GM23248 (cell line): ENCODE data around the gene FRMD7. TPM values are rescaled to one million over a fixed set of nuclear protein-coding genes. Genes with fewer than 3 reads are reported as not detected.

Experiments
- DNase-seq: peaks from one replicate; pipeline ENCODE4 v3.0.0-alpha.2; 2015
- H2AFZ ChIP-seq: fragments of 200-600 bp; sonication (generic); 2 replicates; pipeline ENCODE4 v1.6.1; 2016; ENCODE audit warnings: antibody characterized with exemption
- H3F3A ChIP-seq: fragments of 200-600 bp; sonication (generic); 2 replicates; pipeline ENCODE4 v1.6.1; 2016; ENCODE audit warnings: mild to moderate bottlenecking, antibody characterized with exemption, mixed run types; ENCODE audit not compliant: insufficient read depth
- H3K27ac ChIP-seq: fragments of 200-600 bp; sonication (generic); 2 replicates; pipeline ENCODE4 v1.5.1; 2016; ENCODE audit warnings: mild to moderate bottlenecking
- H3K27me3 ChIP-seq: fragments of 200-600 bp; sonication (generic); replicated peaks from 2 replicates; pipeline ENCODE4 v1.6.1; 2016; ENCODE audit warnings: mild to moderate bottlenecking; ENCODE audit not compliant: insufficient read depth
- H3K36me3 ChIP-seq: fragments of 200-600 bp; sonication (generic); 2 replicates; pipeline ENCODE4 v1.6.1; 2016; ENCODE audit warnings: low read depth, mild to moderate bottlenecking
- H3K4me1 ChIP-seq: fragments of 200-600 bp; sonication (generic); 2 replicates; pipeline ENCODE4 v1.6.1; 2016; ENCODE audit warnings: mild to moderate bottlenecking; ENCODE audit not compliant: insufficient read depth
- H3K4me2 ChIP-seq: fragments of 200-600 bp; sonication (generic); one replicate; pipeline ENCODE4 v1.6.1; 2016; ENCODE audit warnings: mild to moderate bottlenecking; ENCODE audit not compliant: unreplicated experiment
- H3K4me3 ChIP-seq: fragments of 200-600 bp; sonication (generic); 2 replicates; pipeline ENCODE4 v1.5.1; 2016; ENCODE audit warnings: mild to moderate bottlenecking
- H3K79me2 ChIP-seq: fragments of 200-600 bp; sonication (generic); 2 replicates; pipeline ENCODE4 v1.6.1; 2016; ENCODE audit warnings: mild to moderate bottlenecking; ENCODE audit not compliant: insufficient read depth
- H3K9ac ChIP-seq: fragments of 200-600 bp; sonication (generic); 2 replicates; pipeline ENCODE4 v1.6.1; 2016; ENCODE audit warnings: mild to moderate bottlenecking
- H3K9me2 ChIP-seq: fragments of 200-600 bp; sonication (generic); 2 replicates; pipeline ENCODE4 v1.6.1; 2016; ENCODE audit warnings: mixed run types, mild to moderate bottlenecking, moderate library complexity; ENCODE audit not compliant: insufficient read depth
- H3K9me3 ChIP-seq: fragments of 200-600 bp; sonication (generic); one replicate; pipeline ENCODE4 v1.6.1; 2017; ENCODE audit warnings: low read depth
- H4K20me1 ChIP-seq: fragments of 200-600 bp; sonication (generic); 2 replicates; pipeline ENCODE4 v1.6.0; 2016; ENCODE audit not compliant: insufficient read depth
- EZH2 ChIP-seq: fragments of 200-600 bp; sonication (generic); IDR thresholded peaks from 2 replicates; pipeline ENCODE4 v1.6.1; 2018; ENCODE audit warnings: antibody characterized with exemption, mild to moderate bottlenecking; ENCODE audit not compliant: insufficient read depth, poor library complexity, severe bottlenecking
- EZH2phosphoT487 ChIP-seq: fragments of 200-600 bp; sonication (generic); IDR thresholded peaks from 2 replicates; pipeline ENCODE4 v1.6.1; 2018; ENCODE audit warnings: antibody characterized with exemption, moderate library complexity, mild to moderate bottlenecking, low read depth; ENCODE audit not compliant: insufficient read depth
- whole genome bisulfite sequencing, 2 experiments: methylation state at CpG; one replicate each; pipeline ENCODE4 v1.1.6; 2015 to 2017; ENCODE audit warnings: low lambda C conversion rate in 2 of 2, low coverage in 1 of 2; ENCODE audit errors: missing lambda C conversion rate in 2 of 2; 5-methylcytosine and 5-hydroxymethylcytosine counted together
- in situ Hi-C: fragments of 300-500 bp; cut with MboI; formaldehyde crosslinking; loops from 2 replicates; pipeline ENCODE4 v1.15.0; 2020
- polyA plus RNA-seq: library from polyadenylated mRNA; unstranded; fragments of >200 nt; fragmentation: Nextera tagmentation; extraction: Ambion mirVana; gene quantifications from 2 replicates; pipeline ENCODE4 v1.2.1, GENCODE V29; 2016
- total RNA-seq: library from RNA; depleted of rRNA; stranded (reverse); fragments of >200 nt; shearing (Covaris generic); gene quantifications from 2 replicates; pipeline ENCODE4 v1.2.3, GENCODE V29; 2014

FRMD7 gene
- total and polyA plus RNA-seq, 2 experiments from 2014 or later = 0.11 TPM; not detected in 1

DNA sequence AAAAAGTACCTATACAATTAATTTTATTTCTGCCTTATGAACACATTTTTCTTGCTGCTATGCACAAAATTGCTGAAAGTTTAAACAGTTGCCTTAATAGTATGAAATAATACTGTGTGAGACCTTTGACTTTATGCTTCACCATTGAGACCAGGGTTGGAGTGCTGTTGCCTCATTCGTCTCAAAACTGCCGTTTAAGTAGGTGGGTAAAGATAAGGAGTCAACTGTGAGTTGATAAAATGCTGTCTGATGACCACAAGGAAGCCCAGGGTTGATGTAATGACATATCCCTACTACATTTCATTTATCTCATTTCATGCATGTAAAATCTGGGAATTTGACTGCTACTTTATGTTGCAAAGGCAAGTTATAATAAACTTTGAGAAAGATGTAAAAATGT is 81.3 kb downstream of the FRMD7 start:
- no peaks in the 10 kb centered on the region for H3F3A ChIP-seq
- H3K36me3 ChIP-seq = no peaks in the 10 kb centered on the region
- TF ChIP-seq EZH2 (no peak), EZH2phosphoT487 (no peak)
- 28 to 42% methylated on average over 2 of the region's 2 CpGs for WGBS, 2 experiments
- H3K4me1 ChIP-seq = no peaks in the 10 kb centered on the region
- no peak overlapping the region for H3K4me3 ChIP-seq
- no peaks in the 10 kb centered on the region for H3K9me3 ChIP-seq
- H3K9me2 ChIP-seq = no peaks in the 10 kb centered on the region
- DNase-seq = no peak
- no peak overlapping the region for H3K4me2 ChIP-seq
- no peaks in the 10 kb centered on the region for H3K79me2 ChIP-seq
- H4K20me1 ChIP-seq = no peaks in the 10 kb centered on the region
- no peak overlapping the region for H3K9ac ChIP-seq
- H3K27me3 ChIP-seq = no peaks in the 10 kb centered on the region
- H3K27ac ChIP-seq = no peak overlapping the region
- in situ Hi-C loops = no loop called here
- no peak overlapping the region for H2AFZ ChIP-seq

DNA sequence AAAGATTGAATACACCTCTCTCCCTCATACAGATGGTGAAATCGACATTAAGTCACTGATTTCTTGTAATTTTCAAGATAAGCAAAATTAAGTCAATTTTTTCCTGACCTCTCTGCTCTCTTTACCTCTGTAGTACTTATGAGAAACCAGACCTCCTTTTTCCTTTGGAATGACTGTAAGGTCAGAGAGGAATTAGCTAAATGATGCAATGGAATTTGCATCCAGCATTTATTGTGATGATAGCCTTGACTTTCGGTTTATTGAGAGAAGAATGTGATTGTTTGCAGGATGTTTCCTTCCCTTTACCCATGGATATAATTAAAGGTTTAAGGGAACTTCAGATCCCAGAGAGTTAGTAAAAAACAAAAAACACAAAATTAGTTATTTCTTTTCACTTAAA is 82.4 kb downstream of the FRMD7 start:
- Histone ChIP-seq H3K4me1 (no peaks in the 10 kb centered on the region), H3K4me2 (no peak overlapping the region), H3K9me3 (no peaks in the 10 kb centered on the region), H3K27me3 (no peaks in the 10 kb centered on the region), H3K27ac (no peak overlapping the region), H3K4me3 (no peak overlapping the region), H3F3A (no peaks in the 10 kb centered on the region), H2AFZ (no peak overlapping the region), H3K9ac (no peak overlapping the region), H4K20me1 (no peaks in the 10 kb centered on the region), H3K79me2 (no peaks in the 10 kb centered on the region), H3K9me2 (no peaks in the 10 kb centered on the region), H3K36me3 (no peaks in the 10 kb centered on the region)
- WGBS, 2 experiments = 89 to 93% methylated on average over 2 of the region's 2 CpGs
- in situ Hi-C loops = no loop called here
- DNase-seq = no peak
- TF ChIP-seq EZH2phosphoT487 = no peak
- no peak for TF ChIP-seq EZH2

DNA sequence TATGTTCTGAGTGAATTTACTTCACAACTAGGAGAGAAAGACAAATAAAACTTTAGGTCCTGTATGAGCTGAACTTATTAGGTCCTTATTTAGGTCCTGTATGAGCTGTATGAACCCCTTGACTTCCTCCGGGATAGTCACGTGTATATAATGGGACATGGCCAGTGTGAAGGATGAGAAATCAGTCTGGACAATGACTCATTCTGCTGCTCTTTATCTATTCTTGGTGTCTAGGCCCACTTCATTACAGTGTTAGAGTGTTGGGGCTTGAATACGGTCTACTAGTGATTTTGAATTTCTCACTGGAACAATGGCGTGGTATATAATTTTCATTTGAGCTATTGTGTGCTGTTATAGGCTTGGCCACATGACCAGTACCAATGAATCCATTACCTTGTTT is 82.9 kb downstream of the FRMD7 start:
- TF ChIP-seq EZH2phosphoT487 (no peak), EZH2 (no peak)
- H3K79me2 ChIP-seq = no peaks in the 10 kb centered on the region

DNA sequence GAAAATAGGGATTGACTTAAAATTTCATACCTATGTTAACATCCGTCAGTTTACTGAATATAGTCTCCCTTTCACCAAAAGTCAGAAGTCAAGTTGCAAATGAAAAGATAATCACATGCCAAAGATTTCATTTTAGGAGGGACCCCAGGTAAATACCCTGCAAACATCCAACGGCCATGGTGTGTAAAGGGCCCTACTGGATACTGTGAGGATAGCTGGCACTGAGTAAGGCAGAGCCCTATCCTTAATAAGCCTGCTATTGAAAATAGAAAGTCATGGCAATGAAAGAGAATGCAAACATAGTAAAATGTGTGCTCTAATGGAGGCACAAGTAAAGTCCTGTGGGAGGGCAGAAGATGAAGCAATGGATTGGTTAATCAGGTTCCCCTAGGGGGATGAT is 83.8 kb downstream of the FRMD7 start:
- DNase-seq = no peak
- Histone ChIP-seq H4K20me1 (no peaks in the 10 kb centered on the region), H3K9ac (no peak overlapping the region), H3K4me3 (no peak overlapping the region), H3K36me3 (no peaks in the 10 kb centered on the region), H3K4me2 (no peak overlapping the region), H3K79me2 (no peaks in the 10 kb centered on the region), H2AFZ (no peak overlapping the region), H3K4me1 (no peaks in the 10 kb centered on the region), H3K27ac (no peak overlapping the region), H3F3A (no peaks in the 10 kb centered on the region), H3K9me3 (no peaks in the 10 kb centered on the region), H3K27me3 (no peaks in the 10 kb centered on the region), H3K9me2 (no peaks in the 10 kb centered on the region)
- in situ Hi-C loops = no loop called here
- 80 to 88% methylated on average over 2 of the region's 2 CpGs for WGBS, 2 experiments
- TF ChIP-seq EZH2phosphoT487 (no peak), EZH2 (no peak)

More for the DNA sequence above, 82.9 kb downstream of the FRMD7 start:
- Histone ChIP-seq H3K9ac (no peak overlapping the region), H3K9me3 (no peaks in the 10 kb centered on the region), H3F3A (no peaks in the 10 kb centered on the region), H4K20me1 (no peaks in the 10 kb centered on the region), H3K4me3 (no peak overlapping the region), H3K4me1 (no peaks in the 10 kb centered on the region), H3K9me2 (no peaks in the 10 kb centered on the region), H3K4me2 (no peak overlapping the region), H3K27me3 (no peaks in the 10 kb centered on the region), H3K27ac (no peak overlapping the region), H2AFZ (no peak overlapping the region), H3K36me3 (no peaks in the 10 kb centered on the region)
- 76 to 84% methylated on average over 4 of the region's 4 CpGs for WGBS, 2 experiments
- DNase-seq = no peak
- in situ Hi-C loops = no loop called here

DNA sequence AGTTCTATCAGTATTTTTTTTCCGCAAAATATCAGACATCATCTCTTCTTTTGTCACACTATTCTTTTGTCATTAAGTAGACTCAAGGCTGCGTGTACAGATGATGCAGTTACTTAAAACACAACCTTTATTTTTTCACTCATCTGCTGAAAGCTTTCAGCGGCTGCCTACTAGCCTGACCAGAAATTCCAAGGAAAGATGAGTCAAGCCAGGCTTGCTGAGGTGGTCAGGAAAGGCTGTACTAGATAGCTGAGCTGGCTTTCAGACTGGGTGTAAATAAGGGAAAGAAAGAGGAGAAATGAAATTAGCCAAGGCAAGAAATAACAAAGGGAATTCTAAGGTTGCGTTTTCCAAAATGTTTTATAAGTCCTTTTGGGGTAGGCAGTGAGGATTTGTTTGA is 86.8 kb downstream of the FRMD7 start:
- H3F3A ChIP-seq = no peaks in the 10 kb centered on the region
- H3K9me2 ChIP-seq = no peaks in the 10 kb centered on the region
- no peak overlapping the region for H3K9ac ChIP-seq
- in situ Hi-C loops = no loop called here
- no peak overlapping the region for H3K27ac ChIP-seq
- peak; percentile 21 for DNase-seq
- H3K4me3 ChIP-seq = no peak overlapping the region
- no peak overlapping the region for H2AFZ ChIP-seq
- TF ChIP-seq EZH2phosphoT487 = no peak
- TF ChIP-seq EZH2 = no peak
- H3K4me1 ChIP-seq = no peaks in the 10 kb centered on the region
- no peaks in the 10 kb centered on the region for H3K9me3 ChIP-seq
- no peaks in the 10 kb centered on the region for H3K79me2 ChIP-seq
- no peaks in the 10 kb centered on the region for H3K36me3 ChIP-seq
- H3K4me2 ChIP-seq = no peak overlapping the region
- 84% methylated on average over 4 of the region's 4 CpGs for WGBS, 2 experiments
- no peaks in the 10 kb centered on the region for H3K27me3 ChIP-seq
- no peaks in the 10 kb centered on the region for H4K20me1 ChIP-seq
